Ishikawa (cell line): ENCODE measurements around the gene ABHD2.
A peak's percentile ranks its signal among the peaks of the same experiment; 100 is the strongest.

Experiments
- CEBPB ChIP-seq: IDR thresholded peaks from 2 replicates; pipeline ENCODE4 v1.6.1; 2012
- CREB1 ChIP-seq: IDR thresholded peaks from 2 replicates; pipeline ENCODE4 v1.6.1; 2012; ENCODE audit warnings: low read depth
- EGR1 ChIP-seq: IDR thresholded peaks from 2 replicates; pipeline ENCODE4 v1.6.1; 2012
- EP300 ChIP-seq: IDR thresholded peaks from 2 replicates; pipeline ENCODE4 v1.6.1; 2012; ENCODE audit warnings: borderline replicate concordance
- FOXM1 ChIP-seq: IDR thresholded peaks from 2 replicates; pipeline ENCODE4 v1.6.1; 2012; ENCODE audit warnings: low read depth, borderline replicate concordance
- MAX ChIP-seq: IDR thresholded peaks from 2 replicates; pipeline ENCODE4 v1.6.1; 2012
- NFIC ChIP-seq: IDR thresholded peaks from 2 replicates; pipeline ENCODE4 v1.6.1; 2012
- RAD21 ChIP-seq: IDR thresholded peaks from 2 replicates; pipeline ENCODE4 v1.6.1; 2012; ENCODE audit warnings: low read depth
- REST ChIP-seq: IDR thresholded peaks from 2 replicates; pipeline ENCODE4 v1.6.1; 2012; ENCODE audit warnings: low read depth, mild to moderate bottlenecking
- TAF1 ChIP-seq: IDR thresholded peaks from 2 replicates; pipeline ENCODE4 v1.6.1; 2012; ENCODE audit warnings: low read depth, mild to moderate bottlenecking
- TCF12 ChIP-seq: IDR thresholded peaks from 2 replicates; pipeline ENCODE4 v1.6.1; 2012; ENCODE audit warnings: low read depth
- TEAD4 ChIP-seq: IDR thresholded peaks from 2 replicates; pipeline ENCODE4 v1.6.1; 2012
- USF1 ChIP-seq: IDR thresholded peaks from 2 replicates; pipeline ENCODE4 v1.6.1; 2012
- YY1 ChIP-seq: IDR thresholded peaks from 2 replicates; pipeline ENCODE4 v1.6.1; 2012; ENCODE audit warnings: low read depth
- ZBTB7A ChIP-seq: IDR thresholded peaks from 2 replicates; pipeline ENCODE4 v1.6.1; 2012; ENCODE audit warnings: low read depth

ABHD2 gene

GRCh38 chr15:89200182-89200581 is 111.9 kb downstream of the ABHD2 start:
- no peak for TF ChIP-seq EP300
- no peak for TF ChIP-seq CEBPB
- TF ChIP-seq NFIC: no peak
- no peak for TF ChIP-seq TEAD4
- no peak for TF ChIP-seq ZBTB7A
- no peak for TF ChIP-seq REST
- TF ChIP-seq YY1: no peak
- no peak for TF ChIP-seq CREB1
- TF ChIP-seq FOXM1: no peak
- TF ChIP-seq TAF1: no peak
- no peak for TF ChIP-seq USF1
- no peak for TF ChIP-seq EGR1
- TF ChIP-seq RAD21: no peak
- no peak for TF ChIP-seq MAX
- no peak for TF ChIP-seq TCF12

GRCh38 chr15:89201465-89202005 is 113.3 kb downstream of the ABHD2 start:
- TF ChIP-seq CREB1: no peak
- TF ChIP-seq REST: no peak
- TF ChIP-seq NFIC: no peak
- no peak for TF ChIP-seq TAF1
- no peak for TF ChIP-seq RAD21
- TF ChIP-seq YY1: no peak
- TF ChIP-seq TCF12: no peak
- no peak for TF ChIP-seq FOXM1
- TF ChIP-seq ZBTB7A: no peak
- no peak for TF ChIP-seq EP300
- no peak for TF ChIP-seq CEBPB
- TF ChIP-seq MAX: no peak
- TF ChIP-seq USF1: no peak
- no peak for TF ChIP-seq EGR1
- no peak for TF ChIP-seq TEAD4

- TF ChIP-seq MAX: no peak
- no peak for TF ChIP-seq ZBTB7A
- no peak for TF ChIP-seq TCF12
- no peak for TF ChIP-seq USF1
- TF ChIP-seq RAD21: no peak
Observed at GRCh38 chr15:89203705-89204273, 115.5 kb downstream of the ABHD2 start.

GRCh38 chr15:89205991-89206585 is 117.8 kb downstream of the ABHD2 start:
- TF ChIP-seq CEBPB: no peak

GRCh38 chr15:89206908-89207331 is 118.7 kb downstream of the ABHD2 start:
- TF ChIP-seq TEAD4 (no peak), USF1 (no peak), RAD21 (peak; percentile 94), TAF1 (no peak), CEBPB (no peak), EP300 (no peak), ZBTB7A (peak; percentile 50; the same call in 1 of the 2 replicates), EGR1 (no peak), TCF12 (0 out of 2 replicates have a peak, but pooled peaks have one; percentile 20), REST (no peak), FOXM1 (no peak), MAX (0 out of 2 replicates have a peak, but pooled peaks have one; percentile 10), CREB1 (no peak), NFIC (peak; percentile 44; the same call in 1 of the 2 replicates), YY1 (0 out of 2 replicates have a peak, but pooled peaks have one; percentile 23)
